ENCODE data around the gene BACH2.
"Not testable (repeated sequence)": the region's sequence is repeated elsewhere in the genome, so short reads cannot be mapped to it uniquely, and the experiment has no call there.

The BACH2 gene

DNA sequence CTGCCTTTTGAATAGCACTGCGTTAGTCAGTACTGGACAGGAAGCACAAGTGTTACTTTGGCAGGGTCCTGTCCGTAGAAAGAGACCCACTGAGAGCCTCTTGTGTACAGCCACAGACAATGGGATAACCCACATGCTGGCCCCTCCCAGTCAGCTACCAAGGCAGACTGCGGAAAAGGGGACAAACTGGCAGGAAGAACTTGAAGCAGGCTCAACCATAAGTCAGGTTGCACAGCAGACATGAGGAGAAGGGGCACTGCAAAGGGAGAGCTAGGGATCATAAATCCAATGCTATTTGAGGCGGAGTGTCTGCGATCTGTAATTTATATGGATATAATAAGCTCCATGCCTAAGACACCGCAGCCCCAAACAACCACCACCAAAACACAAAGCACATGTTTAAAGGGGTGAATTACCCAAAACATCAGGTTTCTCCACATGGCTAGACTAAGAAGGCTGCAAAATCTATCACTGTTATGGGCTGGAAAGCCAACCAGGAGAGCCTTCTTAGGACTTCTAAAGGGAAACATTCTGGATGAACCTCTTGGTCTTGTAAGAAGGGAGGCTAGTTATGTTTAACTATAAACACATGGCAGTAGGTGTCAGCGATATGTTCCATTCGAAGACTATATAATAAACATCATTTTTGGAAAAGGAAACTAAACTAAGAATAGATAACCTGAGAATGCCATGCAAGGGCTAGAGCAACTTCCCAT is 141.7 kb downstream of the BACH2 start:
- DNase-seq (ENCODE audit: low read depth) = no peak

DNA sequence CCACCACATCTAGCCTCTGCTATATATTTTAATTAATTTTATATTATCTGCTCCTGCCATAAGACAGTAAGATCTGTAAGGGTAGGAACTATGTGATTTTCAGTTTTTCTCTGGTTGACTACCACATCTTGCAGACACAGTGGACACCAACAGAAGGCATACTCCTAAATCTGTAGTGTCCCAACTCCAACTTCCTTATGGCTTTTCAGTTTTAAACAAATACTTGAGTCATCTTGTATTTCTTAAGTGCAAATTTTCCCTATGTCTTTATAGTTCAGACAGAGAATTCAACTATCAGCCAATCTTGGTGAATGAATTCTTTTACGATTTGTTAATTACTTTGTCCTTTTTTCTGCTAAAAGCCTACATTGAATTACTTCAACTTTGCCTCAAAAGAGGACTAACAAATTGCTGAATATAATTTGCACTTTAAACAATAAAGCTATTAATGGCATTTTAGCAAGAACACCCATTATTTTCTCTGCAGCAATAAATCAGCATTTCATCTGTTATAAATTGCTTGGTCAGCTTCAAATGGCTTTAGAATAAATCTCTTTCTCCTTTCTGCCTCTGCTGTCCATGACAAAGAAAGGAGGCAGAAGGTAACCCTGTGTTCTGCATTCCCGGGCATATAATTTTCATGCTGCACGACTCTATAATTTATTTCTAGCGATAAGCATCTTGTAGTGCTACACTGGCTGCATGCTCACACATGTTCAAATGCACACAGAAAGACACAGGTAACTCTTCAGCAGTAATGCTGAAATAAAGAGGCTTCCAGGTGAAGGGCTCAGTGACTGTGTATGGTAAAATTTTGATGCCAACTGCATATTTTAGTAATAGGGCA is 144.8 kb downstream of the BACH2 start:
- DNase-seq (ENCODE audit: low read depth) = no peak

DNA sequence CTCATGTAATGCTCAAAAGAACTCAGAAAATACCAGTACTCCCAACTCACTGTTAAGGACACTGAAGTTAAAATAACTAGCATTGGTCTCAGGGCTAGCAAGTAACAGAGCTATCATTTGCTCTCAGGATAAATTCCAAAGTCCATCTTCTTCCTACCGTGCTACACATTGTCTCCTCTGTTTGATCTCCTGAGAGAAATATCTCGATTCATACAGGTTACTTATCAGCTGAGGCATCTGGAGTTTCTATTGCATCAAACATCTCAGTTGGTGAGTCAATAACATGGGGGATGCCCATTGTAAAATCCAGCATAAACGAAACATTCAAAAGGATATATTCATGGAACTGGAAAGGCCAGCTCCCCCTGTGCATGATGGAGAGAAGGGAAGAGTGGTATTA is 147.4 kb downstream of the BACH2 start:
- DNase-seq (ENCODE audit: low read depth) = no peak

DNA sequence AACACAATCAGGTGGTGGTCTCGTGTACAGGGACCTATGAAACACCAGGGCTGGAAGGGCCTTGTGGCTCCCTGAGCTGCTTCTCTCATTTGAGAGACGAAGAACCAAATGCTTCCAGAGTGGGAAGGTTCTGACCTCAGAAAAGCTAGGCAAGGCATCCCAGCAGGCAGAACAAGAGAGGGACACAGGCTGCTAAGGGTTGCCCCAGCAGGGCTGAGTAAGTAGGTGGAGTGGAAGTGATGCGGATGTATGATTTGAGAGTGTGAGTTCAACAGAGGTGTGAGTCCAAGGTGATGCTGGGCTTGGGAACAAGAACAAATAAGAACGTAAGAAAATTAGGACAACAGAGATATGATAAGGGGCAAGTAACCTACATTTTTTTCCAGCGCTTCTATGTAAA is 147.8 kb downstream of the BACH2 start:
- DNase-seq (ENCODE audit: low read depth) = no peak

DNA sequence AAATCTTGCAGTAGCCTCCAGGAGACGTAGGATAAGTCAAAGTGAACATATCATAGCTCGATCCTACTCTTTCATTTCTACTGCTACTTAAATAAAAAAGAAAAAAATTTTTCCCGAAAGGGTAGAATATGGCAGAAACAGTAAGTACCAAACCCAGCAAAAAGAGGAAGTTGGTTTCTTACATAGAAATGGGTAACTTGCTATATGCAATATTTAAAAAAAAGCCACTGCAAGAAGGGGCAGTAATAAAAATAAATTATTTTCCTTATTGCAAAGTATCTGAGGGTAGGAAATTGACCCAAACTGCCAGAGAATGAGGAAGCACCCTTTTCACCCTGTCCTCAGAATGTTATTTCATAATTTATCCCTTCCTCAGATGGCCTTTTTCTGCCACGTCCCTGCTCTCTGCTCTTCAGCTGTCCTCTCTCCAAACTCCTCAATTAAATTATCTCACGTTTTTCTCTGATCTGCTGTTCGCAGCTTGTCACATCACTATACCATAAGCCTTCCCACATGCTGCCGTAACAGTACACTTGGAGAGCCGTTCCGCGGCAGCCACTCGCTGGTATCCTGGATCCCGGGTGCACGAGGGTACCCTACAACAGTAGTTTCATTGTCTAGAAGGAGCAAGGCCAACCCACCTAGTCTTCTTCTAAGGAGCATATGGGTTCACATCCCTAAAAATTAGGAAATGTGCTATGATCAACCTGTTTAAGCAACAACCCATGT is 149.6 kb downstream of the BACH2 start:
- no peak for DNase-seq (ENCODE audit: low read depth)

DNA sequence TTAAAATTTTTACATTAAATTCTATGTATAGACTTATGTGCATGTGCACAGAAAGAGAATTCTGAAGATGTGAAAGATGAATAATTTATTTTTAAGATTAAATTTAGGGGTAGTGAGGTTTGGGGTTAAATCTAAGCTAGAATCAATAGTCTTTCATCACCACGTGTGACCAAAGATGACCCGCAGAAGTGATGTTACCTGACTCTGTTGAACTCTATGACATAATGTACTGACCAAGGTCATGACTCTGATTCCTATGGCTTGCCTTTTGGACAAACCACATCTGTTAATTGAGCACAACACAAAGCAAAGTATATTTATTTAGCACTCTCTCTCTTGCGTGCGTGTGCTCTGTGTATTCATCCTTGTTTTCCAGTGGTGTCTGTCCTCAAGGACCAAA is 150.6 kb downstream of the BACH2 start:
- DNase-seq (ENCODE audit: low read depth) = no peak

DNA sequence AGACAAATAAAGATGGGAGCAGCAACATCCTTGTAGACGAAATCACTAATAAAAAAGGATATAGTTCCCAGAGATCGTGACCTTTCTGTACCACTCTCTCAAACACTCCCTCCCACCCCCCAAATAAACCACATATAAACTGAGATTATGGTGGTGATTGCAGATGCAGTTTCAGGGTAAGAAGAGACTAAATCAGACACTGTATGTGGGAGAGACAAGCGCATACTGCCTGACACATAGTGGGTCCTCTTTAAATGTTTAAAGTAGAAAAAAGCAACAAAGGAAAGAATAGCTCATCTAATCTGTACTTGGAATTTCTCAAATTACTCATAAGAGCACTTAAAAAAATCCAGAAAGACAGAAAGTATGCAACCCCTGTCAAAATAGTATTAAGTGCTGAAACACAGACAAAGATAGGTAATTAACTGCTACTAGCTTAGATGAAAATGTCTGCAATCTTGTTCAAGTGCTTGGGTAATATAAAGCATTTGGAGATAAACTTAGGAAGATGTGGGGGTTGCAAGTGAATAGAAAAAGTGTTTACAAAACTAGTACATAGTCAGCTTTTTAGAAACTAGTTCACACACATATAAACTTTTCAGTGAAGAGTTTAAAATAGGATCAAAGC is 151.6 kb downstream of the BACH2 start:
- DNase-seq (ENCODE audit: low read depth) = no peak

DNA sequence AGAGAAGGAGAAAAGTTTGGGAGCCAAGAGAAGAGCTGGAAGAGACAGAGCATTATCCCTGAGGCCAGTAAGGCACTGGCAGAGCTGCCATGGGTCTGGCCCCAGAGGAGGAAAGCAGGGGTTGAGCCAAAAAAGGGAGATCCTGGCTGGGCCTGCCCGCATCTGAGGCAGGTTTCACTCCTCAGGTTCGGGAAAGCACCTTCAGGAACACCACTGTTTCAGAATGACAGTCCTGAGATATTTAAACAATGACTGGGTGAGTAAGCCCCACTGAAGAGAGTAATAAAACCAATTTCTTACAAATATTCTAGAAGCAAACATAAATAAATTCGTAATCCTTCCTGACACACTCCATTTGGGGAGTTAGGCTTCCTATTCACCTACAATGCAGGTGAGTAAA is 152.2 kb downstream of the BACH2 start:
- DNase-seq (ENCODE audit: low read depth) = no peak

DNA sequence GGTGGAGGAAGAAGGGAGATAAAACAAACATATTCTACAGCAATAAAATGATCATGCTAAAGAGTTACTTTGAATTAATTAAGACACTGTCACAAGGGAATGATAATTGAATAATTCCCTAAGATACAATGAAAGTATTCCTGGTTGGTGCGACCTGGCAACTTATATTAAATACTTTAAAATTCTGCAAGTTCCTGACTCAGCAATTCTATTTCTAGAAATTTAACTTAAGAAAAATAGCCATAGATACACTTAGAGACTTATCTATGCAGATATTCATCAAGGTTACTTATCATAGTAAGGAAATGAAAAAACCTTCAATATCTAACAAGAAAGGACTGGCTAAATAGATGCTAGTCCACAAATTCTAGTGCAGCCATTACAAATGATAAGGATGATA is 156.0 kb downstream of the BACH2 start:
- no peak for DNase-seq (ENCODE audit: low read depth)

DNA sequence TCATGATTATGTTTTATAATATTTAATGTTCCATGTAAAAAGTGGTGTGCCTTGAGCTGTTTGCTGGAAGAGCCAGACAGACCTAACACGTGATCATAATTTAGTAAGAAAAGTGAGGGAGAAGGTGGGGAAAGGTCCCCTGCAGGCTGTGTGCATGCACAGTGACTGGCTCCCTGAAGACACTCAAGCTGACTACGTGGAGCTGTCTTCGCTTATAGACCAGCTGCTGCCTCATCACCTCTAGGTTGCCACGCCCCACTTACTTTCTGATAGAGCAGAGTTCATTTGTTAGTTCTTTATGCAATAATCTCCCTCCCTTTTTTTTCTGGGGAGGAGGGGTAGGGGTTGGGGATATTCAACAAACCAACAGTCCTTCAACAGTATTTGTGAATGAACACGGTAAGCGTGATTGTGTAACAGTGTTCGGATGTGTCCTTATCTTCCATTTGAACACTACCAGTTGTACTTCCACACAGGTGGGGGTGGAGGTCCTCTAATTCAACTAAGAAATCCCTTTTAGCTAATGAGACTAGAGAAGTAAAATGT is 157.3 kb downstream of the BACH2 start:
- DNase-seq (ENCODE audit: low read depth) = no peak

DNA sequence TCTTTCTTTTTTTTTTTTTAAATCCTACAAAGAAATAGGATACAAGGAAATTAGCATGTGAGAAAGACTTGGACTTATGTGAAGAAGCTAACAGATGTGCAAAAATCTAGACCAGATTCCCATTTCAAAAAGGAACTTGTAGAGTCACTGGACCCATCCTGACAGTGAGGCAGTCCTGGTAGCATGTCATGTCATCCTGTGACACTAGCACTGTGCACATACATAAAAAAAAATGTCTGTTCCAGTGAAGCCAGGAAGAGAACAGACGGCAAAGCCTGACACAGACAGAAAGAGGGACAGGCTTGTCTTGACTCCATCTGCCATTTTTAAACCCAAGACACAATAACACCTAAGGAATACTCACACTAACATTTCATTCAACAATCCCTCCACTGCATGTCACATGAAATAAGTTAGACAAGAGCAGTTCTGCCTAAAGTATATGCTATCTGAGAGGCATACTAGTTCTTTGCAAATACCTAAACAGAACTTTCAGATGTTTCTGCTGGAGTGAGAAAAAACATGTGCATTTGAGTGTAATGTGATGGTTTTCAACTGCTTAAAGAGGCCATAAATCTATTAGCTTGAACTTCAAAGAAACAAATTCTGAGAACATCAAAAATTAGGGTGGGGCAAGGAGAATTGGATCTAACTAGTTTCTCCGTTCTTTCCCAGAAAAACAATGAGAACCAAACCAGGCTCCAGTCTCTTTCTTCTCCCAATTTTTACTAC is 159.6 kb downstream of the BACH2 start:
- DNase-seq (ENCODE audit: low read depth) = no peak

DNA sequence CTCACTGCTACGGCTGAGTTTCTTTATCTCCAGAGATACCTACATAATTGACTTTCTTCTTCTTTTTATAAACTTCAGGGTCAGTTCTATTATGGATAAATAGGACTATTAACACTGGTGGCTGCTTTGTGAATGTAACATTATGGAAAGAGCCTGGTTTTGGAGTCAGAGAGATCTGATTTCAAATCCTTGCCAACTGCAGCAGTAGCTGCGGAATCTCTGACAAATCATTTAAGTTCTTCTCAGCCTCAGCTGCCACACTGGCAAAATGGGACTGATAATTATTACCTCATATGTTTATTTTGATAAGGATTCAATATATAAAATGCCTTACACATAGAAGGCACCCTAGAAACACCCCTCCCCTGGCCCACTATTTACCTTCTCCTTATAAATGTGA is 160.5 kb downstream of the BACH2 start:
- DNase-seq (ENCODE audit: low read depth) = no peak

DNA sequence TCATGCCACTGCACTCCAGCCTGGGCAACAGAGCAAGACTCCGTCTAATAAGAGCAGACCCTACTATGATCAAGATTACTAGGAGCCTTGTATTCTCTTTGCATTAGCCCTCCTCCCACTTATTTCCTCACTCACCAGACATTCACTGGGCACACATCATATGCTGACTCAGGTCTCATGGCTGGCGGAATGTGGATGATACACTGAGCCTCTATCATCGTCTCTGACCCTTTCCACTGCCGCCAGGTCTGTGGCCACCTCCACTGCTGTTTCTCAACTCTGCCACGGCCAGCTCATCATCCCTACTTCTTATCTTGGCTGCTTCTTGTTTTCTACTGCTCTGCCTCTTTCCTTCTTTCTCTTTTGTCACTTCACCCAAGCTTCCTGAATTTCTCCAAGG is 161.0 kb downstream of the BACH2 start:
- no peak for DNase-seq (ENCODE audit: low read depth)

DNA sequence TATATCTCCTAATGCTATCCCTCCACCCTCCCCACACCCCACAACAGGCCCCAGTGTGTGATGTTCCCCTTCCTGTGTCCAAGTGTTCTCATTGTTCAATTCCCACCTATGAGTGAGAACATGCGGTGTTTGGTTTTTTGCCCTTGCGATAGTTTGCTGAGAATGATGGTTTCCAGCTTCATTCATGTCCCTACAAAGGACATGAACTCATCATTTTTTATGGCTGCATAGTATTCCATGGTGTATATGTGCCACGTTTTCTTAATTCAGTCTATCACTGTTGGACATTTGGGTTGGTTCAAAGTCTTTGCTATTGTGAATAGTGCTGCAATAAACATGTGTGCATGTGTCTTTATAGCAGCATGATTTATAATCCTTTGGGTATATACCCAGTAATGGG is 163.0 kb downstream of the BACH2 start:
- DNase-seq (ENCODE audit: low read depth) = not testable (repeated sequence)

DNA sequence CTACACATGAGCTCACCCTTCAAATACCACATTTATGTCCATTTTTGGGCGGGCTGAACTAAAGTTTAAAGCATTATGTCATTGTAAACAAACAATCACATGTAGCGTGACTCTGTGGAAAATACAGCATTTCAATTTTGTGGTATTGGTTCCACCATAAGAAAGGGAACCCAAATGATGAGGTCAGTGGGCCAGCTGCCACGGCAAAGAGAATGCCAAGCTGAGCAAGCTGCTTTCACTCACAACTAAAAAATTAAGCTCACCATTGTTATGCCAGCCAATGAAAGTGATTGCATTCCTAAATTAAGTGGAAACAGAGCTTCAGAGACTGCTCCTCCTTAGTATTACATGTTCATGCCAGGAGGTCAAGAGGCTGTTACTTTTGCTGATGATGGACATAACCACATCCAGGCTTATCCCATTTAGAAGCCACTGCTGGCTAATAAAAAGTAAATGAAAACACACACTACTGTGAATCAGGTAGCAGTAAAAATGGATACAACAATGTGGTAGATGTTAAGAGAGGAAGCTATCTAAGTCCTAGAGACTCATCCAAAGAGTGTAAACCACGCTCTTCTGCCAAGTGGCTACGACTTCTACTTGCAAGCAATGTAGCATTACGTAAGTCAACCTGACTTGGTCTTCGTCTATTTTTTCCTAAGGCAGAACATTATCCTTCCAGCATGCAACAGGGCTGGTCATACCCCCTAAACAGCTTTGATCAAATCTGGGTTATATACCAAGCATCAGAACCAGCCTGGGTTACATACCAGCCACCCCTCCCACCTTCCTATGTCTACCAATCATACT is 164.8 kb downstream of the BACH2 start:
- DNase-seq (ENCODE audit: low read depth) = no peak

DNA sequence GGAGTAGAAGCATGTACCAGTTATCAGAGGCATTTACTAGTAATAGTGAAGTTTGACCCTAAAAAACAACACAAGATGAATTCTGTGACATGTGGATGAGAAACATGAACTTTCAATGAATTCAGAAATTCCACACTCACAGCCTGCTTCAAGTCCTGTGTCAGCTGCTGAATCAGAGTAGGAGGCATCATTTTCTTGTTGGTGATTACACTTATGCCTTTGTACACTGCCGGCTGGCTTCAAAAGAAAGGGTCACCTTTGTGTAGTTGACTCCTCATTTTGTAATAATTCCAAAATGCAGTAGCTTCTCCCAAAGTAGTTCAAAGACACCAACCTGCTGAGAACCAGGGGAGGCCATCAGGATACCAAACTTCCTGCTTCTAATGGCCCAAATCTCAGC is 165.5 kb downstream of the BACH2 start:
- no peak for DNase-seq (ENCODE audit: low read depth)

DNA sequence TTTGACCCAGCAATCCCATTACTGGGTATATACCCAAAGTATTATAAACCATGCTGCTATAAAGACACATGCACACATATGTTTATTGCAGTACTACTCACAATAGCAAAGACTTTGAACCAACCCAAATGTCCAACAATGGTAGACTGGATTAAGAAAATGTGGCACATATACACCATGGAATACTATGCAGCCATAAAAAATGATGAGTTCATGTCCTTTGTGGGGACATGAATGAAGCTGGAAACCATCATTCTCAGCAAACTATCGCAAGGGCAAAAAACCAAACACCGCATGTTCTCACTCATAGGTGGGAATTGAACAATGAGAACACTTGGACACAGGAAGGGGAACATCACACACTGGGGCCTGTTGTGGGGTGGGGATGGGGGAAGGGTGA is 168.0 kb downstream of the BACH2 start:
- not testable (repeated sequence) for DNase-seq (ENCODE audit: low read depth)

DNA sequence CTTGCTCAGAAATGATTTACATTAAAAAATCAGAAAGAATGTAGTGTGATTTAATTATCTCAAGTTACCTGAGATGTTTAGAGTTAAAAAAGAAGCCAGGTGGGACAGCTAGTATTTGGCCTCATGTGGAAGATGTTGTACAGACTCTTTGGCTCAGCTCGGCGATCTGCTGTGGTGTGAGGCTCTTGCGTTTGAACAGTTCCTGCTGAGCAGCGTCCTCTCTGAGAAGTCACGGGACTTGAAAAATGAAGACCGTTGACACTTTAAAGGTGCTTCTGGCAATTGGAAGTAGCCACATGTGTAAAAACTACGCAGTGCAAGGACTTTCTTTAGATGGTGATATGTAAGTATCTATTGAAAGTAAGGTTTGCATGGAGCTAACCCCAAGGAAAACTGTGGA is 169.0 kb downstream of the BACH2 start:
- DNase-seq (ENCODE audit: low read depth) = no peak

DNA sequence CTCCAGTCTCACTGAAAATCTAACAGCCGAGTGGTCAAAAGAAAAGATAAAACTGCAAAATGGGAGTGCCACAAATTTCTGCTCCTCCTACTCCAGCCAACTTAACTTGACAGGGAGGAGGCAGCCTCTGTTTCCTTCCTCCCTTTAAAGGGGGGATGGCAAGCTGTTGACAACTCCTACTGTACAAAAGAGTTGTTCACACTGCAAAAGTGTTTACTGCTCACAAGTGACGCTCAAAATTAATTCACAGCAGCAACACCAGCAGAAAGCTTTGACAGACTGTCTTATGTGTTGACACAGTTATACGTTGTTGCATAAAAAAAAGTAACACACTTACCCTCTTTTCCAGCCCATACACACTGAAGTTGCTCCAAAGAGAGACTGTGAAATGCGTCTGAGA is 169.8 kb downstream of the BACH2 start:
- no peak for DNase-seq (ENCODE audit: low read depth)

DNA sequence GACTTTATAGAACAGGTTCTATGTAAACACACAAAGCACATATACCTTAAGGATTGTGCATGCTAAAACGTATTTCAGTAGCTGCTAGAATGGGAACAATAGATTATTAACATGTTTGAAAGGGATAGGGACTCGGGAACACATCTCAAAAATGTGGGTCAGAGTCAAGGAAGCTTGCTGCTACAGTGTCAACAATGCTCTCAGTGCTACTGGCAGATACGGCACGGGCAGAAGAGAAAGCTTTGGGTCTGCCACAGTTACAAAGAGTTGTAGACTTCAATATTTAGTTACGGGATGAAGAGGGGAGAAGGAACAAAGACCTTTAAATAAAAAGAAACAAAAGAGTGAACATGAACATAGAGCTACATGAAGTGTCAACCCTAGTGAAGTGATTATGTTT is 170.5 kb downstream of the BACH2 start:
- DNase-seq (ENCODE audit: low read depth) = no peak

Data from HS-27A (cell line).